ENCODE data around the gene APOL1.
"Not testable (repeated sequence)": the region's sequence is repeated elsewhere in the genome, so short reads cannot be mapped to it uniquely, and the experiment has no call there.

APOL1 gene

DNA sequence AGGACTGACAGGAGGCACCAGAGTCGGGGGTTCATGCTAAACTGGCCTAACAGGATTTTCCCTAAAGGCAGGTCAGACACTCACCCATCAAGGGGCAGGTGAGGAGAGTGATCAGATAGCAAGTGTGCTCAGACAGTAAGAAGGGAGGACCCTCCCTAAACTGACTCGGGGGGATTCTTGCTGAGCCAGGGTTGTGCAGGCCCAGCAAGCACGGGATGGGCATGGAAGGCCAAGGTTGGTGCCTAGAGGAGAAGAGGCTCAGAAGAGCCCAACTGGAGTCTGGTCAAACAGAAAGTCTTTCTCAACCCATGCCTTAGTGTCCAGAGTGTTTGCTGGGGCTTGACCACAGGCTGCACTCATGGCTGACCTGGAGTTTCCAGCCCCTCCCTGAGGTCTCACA, 6.2 kb upstream of the APOL1 start:
- no peak for DNase-seq

DNA sequence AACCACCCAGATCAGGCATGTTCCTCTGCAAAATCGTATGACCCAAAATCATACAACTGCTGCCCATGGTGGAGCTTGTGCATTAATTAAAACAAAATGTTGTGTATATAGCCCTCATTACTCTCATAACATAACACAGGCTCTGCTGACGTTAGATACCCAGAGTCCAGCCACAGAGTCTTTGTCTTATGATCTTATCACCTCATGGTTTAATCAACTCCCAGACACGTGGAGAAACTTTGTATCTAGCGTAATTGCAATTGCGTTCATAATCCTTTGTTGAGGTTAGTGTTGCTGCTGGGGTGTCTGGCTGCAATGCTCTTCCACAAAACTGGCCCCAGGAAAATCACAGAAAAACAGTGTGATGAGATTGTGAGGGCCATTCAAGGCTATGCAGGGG, 5.0 kb upstream of the APOL1 start:
- no peak for DNase-seq

DNA sequence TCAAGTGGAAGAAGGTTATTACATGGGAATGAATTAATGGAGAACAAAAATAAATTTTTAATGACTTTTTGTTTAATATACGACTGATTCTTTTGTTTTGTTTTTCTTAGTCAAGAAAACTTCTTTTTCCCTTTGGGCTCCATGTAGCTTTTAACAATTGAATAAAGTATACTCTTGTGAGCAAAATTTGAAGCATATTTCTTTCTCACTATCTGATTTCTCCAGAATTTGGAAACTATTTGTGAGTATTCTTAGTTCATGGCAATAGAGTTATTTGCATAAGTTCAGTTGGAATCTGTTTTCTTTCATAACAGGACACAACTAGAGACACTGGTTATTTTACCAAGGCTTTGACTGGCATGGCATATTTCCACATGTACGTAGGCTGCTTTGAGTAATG, 3.8 kb upstream of the APOL1 start:
- DNase-seq = no peak

DNA sequence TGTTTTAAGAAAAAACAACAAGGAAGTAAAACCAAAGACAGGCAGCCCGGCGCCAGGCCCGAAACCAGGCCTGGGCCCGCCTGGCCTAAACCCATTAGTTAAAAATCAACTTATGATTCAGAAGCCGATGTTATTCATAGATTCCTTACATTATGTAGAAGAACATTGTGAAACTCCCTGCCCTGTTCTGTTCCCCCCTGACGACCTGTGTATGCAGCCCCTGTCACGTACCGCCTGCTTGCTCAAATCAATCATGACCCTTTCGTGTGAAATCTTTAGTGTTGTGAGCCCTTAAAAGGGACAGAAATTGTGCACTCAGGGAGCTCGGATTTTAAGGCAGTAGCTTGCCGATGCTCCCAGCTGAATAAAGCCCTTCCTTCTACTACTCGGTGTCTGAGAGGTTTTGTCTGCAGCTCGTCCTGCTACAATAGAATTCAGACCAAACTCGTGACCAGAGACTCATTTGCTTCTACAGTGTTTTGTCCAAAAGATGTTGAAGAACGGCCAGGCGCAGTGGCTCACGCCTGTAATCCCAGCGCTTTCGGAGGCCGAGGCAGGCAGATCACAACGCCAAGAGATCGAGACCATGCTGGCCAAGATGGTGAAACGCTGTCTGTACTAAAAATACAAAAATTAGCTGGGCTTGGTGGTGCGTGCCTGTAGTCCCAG, 2.5 kb upstream of the APOL1 start:
- not testable (repeated sequence) for DNase-seq

DNA sequence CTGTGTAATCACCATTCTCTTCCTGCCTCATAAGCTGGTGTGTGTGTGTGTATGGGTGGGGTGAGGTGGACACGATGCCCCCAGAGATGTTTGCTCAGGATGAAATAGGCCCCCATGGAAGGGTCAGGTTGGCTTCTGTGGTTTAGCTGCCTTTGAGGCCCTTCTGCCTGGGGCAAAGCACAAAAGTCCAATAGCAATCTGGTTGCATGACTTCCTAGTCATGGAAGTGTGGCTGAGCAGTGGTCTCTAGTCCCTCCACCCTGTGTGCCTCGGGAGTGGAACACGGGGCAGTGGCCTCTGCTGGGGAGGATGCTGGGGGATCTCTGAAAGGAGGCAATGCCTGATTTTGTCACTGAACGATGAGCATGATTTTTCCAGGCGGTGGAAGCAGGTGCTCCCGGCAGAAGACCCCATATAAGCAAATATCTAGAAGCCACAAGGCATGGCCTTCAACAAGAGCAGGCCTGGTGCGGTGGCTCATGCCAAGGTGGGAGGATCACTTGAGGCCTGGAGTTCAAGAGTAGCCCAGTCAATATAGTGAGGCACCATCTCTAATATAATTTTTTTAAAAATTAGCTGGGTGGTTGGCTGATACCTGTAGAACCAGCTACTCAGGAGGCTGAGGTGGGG, 839 bp upstream of the APOL1 start:
- not testable (repeated sequence) for DNase-seq

DNA sequence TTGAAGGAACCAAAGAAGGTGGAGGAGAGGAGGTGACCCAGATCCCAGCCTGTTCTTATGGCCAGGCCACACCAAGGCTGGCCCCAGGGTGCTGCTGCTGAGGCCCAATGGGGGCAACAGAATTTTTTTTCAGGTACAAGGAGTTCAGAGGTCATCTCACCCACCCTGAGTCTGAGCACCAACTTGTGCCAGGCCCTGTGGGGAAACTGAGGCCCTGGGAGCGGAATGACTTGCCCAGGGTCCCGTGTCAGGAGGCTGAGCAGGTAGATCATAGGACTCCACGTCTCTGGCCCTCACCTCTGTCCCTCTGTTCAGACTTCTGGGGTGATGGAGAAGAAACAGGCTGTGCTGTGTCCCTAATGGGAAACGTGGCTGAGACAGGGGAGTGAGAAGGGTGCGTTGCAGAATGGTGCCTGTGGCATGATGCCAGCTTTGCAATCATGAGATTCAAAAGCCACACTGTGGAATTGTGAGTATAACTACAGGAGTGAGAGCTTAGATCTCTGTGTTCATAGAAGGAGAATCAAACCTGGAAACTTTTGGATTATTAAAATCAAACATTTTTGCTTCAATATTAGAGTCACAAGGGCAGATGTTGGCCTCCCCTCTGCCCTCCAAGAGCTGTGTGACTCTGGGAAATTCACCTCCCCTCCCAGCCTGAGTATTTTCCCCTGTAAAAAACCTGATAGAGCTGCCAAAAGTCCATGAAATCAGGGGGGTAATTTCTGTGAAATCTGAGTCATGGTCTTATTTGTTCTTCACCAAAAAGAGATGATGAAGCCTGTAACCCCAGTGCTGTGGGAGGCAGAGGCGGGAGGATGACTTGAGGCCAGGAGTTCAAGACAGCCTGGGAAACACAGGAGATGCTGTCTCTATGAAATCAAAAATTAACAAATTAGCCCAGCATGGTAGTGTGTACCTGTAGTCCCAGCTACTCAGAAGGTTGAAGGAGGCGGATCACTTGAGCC, 874 bp downstream of the APOL1 start:
- no peak for DNase-seq

DNA sequence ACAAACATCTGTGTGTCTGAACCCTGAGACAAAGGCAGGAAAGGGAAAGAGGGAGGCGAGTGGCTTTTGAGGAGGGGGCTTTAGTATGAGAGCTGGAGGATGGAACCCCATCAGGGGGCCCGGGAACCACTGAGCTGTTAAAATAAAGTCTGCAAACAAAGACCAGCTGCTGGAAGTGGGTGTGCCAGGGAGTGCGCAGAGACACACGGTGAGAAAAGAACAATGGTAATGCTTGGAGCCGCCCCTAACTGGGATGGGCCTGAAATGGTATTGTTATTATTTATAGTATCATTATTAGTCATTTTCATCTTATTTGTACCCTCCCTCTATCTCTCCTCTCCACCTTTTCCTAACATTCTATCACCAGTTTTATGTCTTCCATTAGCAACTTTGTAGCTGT, 2.6 kb downstream of the APOL1 start:
- not testable (repeated sequence) for DNase-seq

DNA sequence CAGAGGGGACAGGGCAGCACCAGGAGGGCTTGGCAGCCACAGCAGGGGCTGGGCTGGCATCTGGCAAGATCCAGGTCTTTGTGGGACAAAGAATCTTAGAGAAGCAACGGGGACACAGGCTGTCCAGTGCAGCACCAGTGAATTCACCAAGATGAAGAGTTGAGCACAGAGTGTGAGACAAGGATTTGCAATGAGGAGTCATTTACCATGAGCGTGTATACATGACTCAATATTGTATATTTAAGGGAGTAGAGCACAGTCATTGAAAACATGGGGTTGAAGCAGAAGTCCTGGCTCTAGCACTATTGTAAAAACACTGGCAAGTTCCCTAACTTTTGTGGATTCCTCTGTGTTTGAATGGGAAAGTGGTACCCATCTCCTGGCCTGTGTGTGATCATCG, 3.5 kb downstream of the APOL1 start:
- DNase-seq = no peak

DNA sequence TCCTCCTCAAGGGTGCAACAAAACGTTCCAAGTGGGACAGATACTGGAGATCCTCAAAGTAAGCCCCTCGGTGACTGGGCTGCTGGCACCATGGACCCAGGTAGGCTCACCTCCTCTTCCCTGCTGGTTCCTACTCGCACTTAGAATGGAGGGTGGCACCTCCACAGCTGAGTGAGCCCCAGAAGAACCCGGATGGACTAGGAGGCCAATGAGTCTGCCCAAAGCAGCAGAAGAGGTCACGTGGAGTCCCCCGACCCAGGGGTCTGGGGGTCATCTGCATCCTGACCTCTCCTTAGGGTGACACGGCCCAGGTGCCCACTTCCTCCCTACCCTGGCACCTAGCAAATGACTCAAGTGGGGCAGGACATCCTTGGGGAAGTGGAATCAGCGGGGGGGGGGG, 4.4 kb downstream of the APOL1 start:
- no peak for DNase-seq

DNA sequence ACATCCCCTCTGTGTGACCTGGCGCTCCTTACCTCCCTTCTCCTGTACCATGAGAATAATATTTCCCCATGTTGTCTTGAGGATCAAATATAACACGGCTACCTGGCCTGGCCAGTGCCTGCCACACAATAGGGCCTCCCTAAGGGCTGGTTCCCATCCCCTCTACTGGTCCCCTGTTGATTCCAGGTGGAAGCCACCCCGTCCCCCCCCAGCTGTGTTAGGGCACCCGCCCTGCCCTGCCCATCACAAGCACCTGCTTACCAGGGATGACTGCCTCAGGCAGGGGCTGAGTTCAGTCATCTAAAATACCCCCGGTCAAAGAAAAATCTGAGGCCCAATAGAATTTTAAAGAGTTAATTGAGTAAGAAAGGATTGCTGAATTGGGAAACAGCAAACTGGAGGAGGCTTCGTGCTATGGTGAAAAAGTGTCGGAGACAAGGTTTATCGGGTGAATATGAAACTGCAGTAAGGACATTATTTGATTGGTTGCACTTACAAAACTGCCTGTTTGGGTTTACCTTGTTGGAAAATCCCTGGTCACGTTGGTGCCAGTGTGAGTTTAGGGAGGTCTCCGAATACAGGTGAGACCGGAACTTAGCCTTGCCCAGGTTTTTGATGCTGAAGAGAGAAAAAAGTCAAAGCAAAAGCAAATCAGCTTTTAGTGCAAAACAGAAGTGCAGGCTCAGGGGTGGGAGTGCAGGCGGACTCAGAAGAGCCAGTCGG, 5.2 kb downstream of the APOL1 start:
- no peak for DNase-seq

DNA sequence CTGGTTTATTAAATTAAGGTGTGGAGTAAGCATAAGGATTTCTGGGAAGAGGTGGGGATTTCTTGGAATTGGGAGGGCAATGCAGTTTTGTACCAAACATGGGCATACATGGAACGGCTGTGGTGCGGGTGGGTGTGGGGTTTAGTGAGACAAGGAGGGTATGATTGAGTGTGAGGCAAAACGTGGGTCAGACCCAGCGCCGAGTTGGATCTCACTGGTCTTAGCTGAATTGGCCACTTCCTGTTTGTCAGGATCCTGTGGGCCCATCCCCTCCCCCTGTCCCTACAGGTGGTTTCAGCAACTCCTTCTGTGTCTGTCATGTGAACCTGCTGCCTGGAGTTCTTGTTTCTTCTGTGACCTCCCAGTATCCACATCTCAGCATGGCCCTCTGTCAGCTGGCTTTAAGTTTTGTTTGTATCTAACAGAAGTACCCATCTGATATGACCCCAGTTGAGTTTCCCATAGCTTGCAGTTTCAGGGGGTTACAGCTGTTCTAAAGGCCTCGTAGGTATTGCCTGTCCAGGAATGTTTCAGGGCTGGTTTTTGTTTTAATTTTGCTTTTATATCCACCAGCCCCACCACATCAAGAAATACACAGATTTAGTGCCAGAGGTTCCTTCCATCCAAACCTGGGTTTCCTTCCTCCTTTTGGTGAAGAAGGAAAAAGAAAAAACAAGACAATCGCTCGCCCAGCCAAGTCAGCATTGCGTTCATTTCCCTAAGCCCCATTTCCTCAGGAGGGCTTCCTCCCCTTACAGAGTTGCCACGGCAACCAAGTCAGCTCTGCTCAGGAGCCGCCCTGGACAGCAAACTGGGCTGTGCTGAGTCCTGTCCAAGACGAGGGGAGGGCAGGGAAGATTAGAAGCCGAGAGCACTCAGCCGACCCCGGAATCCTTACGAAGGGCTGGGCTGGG, 6.0 kb downstream of the APOL1 start:
- DNase-seq = no peak

DNA sequence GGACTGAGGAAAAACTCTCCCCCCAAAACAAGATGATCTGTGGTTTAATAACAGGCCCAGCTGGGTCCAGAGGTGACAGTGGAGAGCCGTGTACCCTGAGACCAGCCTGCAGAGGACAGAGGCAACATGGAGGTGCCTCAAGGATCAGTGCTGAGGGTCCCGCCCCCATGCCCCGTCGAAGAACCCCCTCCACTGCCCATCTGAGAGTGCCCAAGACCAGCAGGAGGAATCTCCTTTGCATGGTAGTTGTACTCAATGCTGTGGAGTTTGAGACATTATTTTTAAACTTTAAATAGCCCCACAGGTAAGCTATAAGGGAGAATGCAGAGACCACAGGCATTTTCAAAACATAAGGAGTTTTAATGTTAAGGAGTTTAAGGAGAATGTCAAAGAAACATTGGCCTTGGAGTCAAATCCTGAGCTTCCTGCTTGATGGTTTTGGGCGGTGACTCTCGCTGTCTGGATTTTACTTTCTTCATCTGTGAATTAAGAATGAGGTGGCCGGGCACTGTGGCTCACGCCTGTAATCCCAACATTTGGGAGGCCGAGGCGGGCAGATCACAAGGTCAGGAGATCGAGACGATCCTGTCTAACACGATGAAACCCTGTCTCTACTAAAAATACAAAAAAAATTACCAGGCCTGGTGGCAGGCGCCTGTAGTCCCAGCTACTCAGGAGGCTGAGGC, 6.8 kb downstream of the APOL1 start:
- DNase-seq = no peak

DNA sequence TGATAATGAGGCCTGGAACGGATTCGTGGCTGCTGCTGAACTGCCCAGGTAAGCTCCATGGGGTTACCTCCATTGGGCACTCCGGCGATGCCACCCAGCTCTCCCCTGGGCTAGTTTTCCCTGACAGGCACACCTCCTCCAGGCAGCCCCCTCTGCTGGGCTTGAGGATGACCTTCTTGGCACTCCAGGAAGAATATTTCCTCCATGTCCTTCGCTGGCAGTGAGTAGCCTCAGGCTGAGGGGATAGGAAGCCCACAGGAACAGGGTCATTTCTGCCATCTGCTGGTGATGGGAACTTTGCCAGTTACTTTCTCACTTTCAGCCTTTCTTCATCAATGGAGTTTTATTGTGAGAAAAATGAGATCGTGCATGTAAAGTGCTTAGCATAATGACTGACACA, 8.7 kb downstream of the APOL1 start:
- not testable (repeated sequence) for DNase-seq

DNA sequence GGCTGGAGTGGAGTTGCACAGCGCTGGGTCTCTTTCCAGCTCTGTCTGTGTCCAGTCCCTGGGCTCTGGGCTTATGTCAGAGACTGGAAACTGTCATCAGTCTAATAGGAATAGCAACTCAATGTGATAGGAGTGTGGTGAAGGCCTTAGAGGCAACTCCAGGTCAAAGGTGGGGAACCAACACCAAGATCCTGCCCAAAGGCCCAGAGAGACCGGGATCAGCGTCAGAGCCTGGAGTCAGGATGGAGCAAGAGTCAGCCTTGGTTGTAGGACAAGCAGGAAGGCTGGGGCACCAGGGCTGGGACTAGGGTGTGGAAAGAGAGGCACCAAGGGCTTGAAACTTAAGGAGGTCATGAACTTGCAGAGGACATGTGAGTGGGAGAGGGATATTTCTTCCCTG, 9.4 kb downstream of the APOL1 start:
- DNase-seq = not testable (repeated sequence)

DNA sequence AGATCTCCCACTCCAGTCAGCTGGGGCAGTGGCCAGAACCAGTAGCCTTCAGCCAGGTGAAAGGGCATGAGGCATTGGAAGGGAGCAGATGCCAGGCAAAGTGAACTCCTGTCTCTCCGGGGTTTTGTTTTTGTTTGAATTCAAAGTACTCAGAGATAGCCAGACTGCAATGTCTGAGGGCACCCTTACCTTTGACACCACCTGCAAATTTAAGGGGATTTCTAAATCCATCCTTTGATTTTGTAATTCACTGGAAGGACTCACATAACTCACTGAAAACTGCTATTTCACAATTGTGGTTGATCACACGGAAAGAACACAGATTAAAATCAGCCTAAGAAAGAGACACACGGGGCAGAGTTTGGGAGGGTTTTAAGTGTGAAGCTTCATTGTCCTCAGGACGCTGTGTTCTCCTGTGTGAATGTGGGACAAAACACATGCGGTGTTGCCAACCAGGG, 10.3 kb downstream of the APOL1 start:
- DNase-seq = not testable (repeated sequence)

DNA sequence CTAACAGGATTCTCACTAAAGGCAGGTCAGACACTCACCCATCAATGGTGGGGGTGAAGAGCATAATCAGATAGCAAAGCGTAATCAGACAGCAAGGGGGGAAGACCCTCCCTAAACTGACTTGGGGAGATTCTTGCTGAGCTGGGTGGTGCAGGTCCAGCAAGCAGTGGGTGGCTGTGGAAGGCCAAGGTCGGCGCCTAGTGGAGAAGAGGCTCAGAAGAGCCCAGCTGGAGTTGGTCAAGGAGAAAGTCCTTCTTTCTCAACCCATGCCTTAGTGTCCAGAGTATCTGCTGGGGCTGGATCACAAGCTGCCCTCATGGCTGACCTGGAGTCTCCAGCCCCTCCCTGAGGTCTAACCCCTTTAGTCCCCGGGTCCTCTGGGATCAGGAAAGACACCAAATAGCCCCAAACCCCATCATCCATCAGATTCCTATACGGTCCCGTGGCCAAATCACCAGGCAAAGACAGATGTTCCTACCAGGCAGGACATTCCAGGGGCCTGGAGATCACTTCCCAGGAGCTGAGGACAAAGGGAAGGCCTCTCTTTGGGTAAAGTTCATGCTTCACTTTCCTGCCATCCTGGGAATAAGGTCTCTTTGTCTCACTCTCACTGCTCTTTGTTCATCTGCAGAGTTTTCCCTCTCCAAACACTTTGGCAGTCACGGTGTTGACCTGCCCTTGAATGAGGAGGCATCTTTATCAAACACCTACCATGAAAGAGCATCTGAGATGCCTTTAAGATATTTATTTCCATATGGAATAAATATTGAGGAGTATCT, 11.1 kb downstream of the APOL1 start:
- DNase-seq = not testable (repeated sequence)

DNA sequence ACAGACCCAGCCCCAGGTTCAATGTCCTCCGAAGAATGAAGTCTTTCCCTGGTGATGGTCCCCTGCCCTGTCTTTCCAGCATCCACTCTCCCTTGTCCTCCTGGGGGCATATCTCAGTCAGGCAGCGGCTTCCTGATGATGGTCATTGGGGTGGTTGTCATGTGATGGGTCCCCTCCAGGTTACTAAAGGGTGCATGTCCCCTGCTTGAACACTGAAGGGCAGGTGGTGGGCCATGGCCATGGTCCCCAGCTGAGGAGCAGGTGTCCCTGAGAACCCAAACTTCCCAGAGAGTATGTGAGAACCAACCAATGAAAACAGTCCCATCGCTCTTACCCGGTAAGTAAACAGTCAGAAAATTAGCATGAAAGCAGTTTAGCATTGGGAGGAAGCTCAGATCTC, 14.1 kb downstream of the APOL1 start:
- no peak for DNase-seq

DNA sequence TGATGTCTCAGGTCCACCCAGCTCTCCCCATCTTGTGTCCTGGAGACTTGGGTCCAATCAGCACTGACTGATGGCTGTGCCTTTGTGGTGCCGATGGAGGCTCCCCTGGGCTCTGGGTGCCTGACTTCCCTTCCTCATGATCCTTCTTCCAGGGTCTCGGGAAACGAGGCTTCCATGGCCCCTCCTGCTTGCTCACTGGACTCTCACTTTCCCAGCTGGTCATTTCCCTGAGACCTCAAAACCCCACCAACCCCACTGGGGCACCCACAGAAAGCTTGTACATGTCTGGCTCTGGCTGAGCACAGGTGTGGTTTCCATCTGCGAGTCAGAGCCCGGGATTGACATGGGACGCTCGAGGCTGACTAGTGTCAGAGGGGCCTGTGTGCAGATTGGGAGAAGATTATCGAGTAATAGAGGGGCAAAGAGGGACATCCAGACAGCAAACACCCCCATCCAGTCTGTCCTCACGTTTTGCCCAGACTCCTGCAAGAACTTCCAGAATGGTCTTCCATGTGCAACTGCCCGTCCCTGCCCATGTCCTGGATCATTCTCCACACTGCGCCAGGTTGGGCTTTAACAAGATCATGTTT, 15.1 kb downstream of the APOL1 start:
- no peak for DNase-seq

DNA sequence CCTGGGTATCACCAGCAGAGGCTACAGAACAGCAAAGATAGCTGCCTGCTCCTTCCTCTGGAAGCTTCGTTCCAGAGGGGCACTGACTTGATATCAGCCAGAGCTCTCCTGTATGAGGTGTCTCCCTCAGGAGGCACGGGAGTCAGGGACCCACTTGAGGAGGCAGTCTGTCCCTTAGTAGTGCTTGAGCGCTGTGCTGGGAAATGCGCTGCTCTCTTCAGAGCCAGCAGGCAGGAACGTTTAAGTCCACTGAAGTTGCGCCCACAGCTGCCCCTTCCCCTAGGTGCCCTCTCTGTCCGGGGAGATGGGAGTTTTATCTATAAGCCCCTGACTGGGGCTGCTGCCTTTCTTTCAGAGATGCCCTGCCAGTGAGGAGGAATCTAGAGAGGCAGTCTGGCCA, 18.3 kb downstream of the APOL1 start:
- DNase-seq = not testable (repeated sequence)

DNA sequence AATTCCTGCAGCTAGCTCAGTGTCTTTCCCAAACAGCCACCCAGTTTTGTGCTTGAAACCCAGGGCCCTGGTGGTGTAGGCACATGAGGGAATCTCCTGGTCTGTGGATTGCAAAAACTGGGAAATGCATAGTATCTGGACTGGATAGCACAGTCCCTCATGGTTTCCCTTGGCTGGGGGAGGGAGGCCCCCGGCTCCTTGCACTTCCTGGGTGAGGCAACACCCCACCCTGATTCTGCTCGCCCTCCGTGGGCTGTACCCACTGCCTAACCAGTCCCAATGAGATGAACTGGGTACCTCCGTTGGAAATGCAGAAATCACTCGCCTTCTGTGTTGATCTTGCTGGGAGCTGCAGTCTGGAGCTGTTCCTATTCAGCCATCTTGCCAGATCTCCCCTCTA, 19.0 kb downstream of the APOL1 start:
- DNase-seq = not testable (repeated sequence)

Measured in NCI-H2171 (cell line).